HepG2 (cell line): ENCODE data around the gene SMAD3.

ENCODE experiments used
- SMARCE1 ChIP-seq: fragments of 450-650 bp; IDR thresholded peaks from 2 replicates; pipeline ENCODE4 v1.6.1; 2017; ENCODE audit warnings: borderline replicate concordance
- ZNF512 ChIP-seq: sonication (generic); formaldehyde crosslinking; IDR thresholded peaks from 2 replicates; pipeline ENCODE4 v1.4.0; 2020; ENCODE audit warnings: mild to moderate bottlenecking, missing genetic modification reagents
- ZNF639 ChIP-seq: conservative IDR thresholded peaks from 2 replicates; pipeline ENCODE4 v1.6.1; 2018; ENCODE audit warnings: missing genetic modification reagents

GRCh38 chr15:67070150-67070549 lies 4.7 kb downstream of the SMAD3 start:
- TF ChIP-seq SMARCE1 (no peak), ZNF639 (no peak), ZNF512 (CRISPR knock-in tag) (no peak)
